Coronary artery (tissue), 2 donors: ENCODE measurements around the gene PRR29.

ENCODE experiments used
- DNase-seq: peaks from one replicate; pipeline ENCODE4 v3.0.0-alpha.2; 2017; ENCODE audit warnings: low spot score
- H3K27ac ChIP-seq, 2 donors: fragments of 200-600 bp; sonication (generic); one replicate each; pipeline ENCODE4 v1.5.1; 2016 to 2019
- H3K4me3 ChIP-seq: fragments of 200-600 bp; sonication (generic); 2 replicates; pipeline ENCODE4 v1.5.1; 2016; ENCODE audit warnings: mild to moderate bottlenecking, moderate library complexity
- CTCF ChIP-seq: fragments of 200-600 bp; sonication (generic); IDR thresholded peaks from one replicate; pipeline ENCODE4 v1.5.1; 2019; ENCODE audit warnings: antibody characterized with exemption

PRR29 gene

GRCh38 chr17:64007838-64008282 is 9.7 kb downstream of the PRR29 start:
- Histone ChIP-seq H3K4me3 (no peak overlapping the region), H3K27ac (peak overlapping the region in 1 of 2 donors; percentile 48)
- no peak for TF ChIP-seq CTCF
- DNase-seq = peak; percentile 75

DNA sequence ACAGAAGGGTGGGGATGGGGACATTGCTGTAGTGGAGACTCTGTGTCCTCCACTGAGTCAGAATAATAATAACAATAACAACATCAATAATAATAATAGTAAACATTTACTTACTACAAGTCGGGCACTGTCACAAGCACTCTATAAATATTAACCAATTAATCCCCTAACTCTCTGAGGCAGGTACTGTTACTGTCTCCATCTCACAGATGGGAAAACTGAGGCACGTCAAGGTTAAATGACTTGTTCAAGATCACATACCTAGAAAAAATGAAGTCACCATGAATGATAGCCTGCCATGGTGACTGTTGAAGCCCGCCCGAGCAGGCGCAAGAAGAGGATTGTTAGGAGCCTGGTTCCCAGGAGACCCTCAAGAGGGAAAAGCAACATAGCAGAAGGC is 10.2 kb downstream of the PRR29 start:
- H3K27ac ChIP-seq = peak overlapping the region in 1 of 2 donors; percentile 48
- H3K4me3 ChIP-seq = no peak overlapping the region
- DNase-seq = no peak
- TF ChIP-seq CTCF = no peak

- peak overlapping the region in 1 of 2 donors; percentile 8 for H3K27ac ChIP-seq
- no peak for TF ChIP-seq CTCF
- DNase-seq = peak; percentile 62
- H3K4me3 ChIP-seq = no peak overlapping the region
Measured at GRCh38 chr17:64008830-64009229, 10.7 kb downstream of the PRR29 start.

- DNase-seq = peak; percentile 56
- Histone ChIP-seq H3K4me3 (no peak overlapping the region), H3K27ac (peak overlapping the region in 1 of 2 donors; percentile 35)
- TF ChIP-seq CTCF = no peak
Measured at GRCh38 chr17:64009571-64010402, 11.6 kb downstream of the PRR29 start.

DNA sequence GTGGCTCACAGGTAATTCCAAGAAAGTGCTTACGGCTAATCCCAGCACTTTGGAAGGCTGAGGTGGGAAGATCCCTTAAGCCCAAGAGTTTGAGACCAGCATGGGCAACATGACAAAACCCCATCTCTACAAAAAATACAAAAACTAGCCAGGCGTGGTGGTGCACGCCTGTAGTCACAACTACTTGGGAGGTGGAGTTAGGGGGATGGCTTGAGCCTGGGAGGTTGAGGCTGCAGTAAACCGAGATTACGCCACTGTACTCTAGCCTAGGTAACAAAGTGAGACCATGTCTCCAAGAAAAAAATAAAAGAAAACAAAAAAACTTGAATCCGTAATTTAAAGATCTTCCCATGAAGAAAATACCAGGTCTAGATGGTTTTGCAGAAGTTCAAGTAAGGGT is 17.3 kb downstream of the PRR29 start:
- peak; percentile 12 for DNase-seq
- no peak overlapping the region for H3K4me3 ChIP-seq
- no peak for TF ChIP-seq CTCF
- no peak overlapping the region for H3K27ac ChIP-seq

DNA sequence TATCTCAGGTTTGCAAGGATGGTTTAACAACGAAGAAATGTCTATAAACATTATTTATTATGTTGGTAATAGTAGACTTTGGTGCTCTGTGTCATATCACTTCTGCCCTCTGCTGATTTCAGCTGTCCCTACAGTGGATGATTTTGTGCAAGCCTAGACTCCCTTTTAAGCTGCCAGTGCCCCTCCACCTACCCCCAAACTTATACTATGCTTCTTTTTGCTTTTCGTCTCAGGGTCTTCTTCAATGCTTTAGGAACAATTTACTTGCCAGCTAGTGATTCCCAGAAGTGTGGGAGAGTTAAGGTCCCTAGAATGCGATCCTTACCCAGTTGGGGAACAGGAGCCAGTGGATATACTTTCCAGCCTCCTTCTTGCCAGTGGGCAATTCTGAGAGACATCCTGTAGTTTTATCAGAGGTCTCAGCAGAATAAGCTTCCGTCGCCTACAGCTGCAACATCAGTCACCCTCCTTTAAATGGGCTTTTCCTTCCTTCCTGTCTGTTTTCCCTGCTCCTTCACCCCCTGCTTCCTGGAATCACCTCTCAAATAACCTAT is 18.2 kb downstream of the PRR29 start:
- DNase-seq = no peak
- Histone ChIP-seq H3K4me3 (no peak overlapping the region), H3K27ac (peak overlapping the region in 1 of 2 donors; percentile 29)
- no peak for TF ChIP-seq CTCF

DNA sequence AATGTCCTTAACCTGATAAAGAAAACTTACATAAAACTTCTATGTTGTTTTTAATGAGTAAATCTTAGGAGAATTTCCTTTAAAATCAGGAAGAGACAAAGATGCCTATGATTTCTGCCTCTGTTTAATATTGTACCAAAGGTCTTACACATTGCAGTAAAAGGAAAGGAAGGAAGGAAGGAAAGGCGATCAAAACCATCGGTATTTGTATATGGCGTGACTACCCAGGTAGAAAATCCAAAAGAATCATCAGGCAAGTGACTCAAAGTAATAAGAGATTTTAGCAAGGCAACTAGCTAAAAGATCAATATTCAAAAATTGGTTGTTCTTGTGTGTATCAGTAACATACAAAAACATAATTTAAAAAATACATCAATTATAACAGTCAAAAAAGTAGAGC is 18.8 kb downstream of the PRR29 start:
- no peak overlapping the region for H3K27ac ChIP-seq
- TF ChIP-seq CTCF = no peak
- H3K4me3 ChIP-seq = no peak overlapping the region
- DNase-seq = no peak
